Measurements from ENCODE around the gene ELL2.

DNA sequence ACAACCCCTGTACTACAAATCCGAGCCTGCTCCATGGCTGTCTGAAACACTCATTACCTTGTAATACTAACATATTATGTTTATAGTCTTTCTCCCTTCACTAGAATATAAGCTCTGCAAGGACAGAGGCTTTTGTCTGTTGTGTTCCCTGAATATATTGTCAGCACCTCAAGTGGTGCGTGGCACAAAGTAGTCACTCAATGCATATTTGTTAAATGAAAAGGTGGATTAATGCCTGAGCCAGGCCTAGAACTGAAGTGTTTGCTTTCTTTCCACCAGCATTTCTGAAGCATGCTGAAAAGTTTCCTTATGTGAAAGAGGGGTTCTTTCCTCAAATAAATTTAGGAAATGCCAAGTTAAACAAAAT is 36.3 kb downstream of the ELL2 start:
- TF ChIP-seq, protein P1, sequence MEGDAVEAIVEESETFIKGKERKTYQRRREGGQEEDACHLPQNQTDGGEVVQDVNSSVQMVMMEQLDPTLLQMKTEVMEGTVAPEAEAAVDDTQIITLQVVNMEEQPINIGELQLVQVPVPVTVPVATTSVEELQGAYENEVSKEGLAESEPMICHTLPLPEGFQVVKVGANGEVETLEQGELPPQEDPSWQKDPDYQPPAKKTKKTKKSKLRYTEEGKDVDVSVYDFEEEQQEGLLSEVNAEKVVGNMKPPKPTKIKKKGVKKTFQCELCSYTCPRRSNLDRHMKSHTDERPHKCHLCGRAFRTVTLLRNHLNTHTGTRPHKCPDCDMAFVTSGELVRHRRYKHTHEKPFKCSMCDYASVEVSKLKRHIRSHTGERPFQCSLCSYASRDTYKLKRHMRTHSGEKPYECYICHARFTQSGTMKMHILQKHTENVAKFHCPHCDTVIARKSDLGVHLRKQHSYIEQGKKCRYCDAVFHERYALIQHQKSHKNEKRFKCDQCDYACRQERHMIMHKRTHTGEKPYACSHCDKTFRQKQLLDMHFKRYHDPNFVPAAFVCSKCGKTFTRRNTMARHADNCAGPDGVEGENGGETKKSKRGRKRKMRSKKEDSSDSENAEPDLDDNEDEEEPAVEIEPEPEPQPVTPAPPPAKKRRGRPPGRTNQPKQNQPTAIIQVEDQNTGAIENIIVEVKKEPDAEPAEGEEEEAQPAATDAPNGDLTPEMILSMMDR (IDR thresholded peaks at IDR 0.05; ENCODE audit: low read length): no peak
- no peak for TF ChIP-seq EZH2phosphoT487 (IDR thresholded peaks at IDR 0.05; ENCODE audit: low read length)
